Kidney (tissue), 14 donors: Measurements from ENCODE around the gene SH3PXD2B. TPM values are rescaled to one million over a fixed set of nuclear protein-coding genes. Genes with fewer than 3 reads are reported as not detected.

Experiments
- DNase-seq, 5 donors: peaks; one replicate each; pipeline ENCODE4 v3.0.0-alpha.2; 2013 to 2020
- FAIRE-seq: peaks from 2 replicates; lab custom pipeline; 2012; peaks lifted over from hg19 to GRCh38; lab: Jason Lieb, UNC
- H3K27ac ChIP-seq, 2 donors: one replicate each; pipeline ENCODE4 v1.7.0; 2013; ENCODE audit warnings: low read depth in 2 of 2, low read length in 2 of 2, inconsistent platforms in 1 of 2
- H3K27me3 ChIP-seq: one replicate; pipeline ENCODE4 v1.7.1; 2013; ENCODE audit warnings: low read length, inconsistent platforms; ENCODE audit not compliant: control insufficient read depth, insufficient read depth
- H3K36me3 ChIP-seq, 3 donors: one replicate each; pipeline versions ENCODE4 v1.7.0 to v1.7.1; 2013; ENCODE audit warnings: low read length in 3 of 3, control low read depth in 1 of 3, inconsistent platforms in 1 of 3; ENCODE audit not compliant: insufficient read depth in 3 of 3, control insufficient read depth in 2 of 3
- H3K4me1 ChIP-seq, 3 donors: one replicate each; pipeline versions ENCODE4 v1.7.0 to v1.7.1; 2013; ENCODE audit warnings: low read length in 3 of 3, inconsistent platforms in 1 of 3, low read depth in 1 of 3; ENCODE audit not compliant: control insufficient read depth in 2 of 3, insufficient read depth in 2 of 3
- H3K4me3 ChIP-seq, 3 donors: one replicate each; pipeline versions ENCODE4 v1.7.0 to v1.8.1; 2013; ENCODE audit warnings: low read length in 3 of 3, control low read depth in 1 of 3, inconsistent platforms in 1 of 3
- H3K9ac ChIP-seq, 3 donors: one replicate each; pipeline versions ENCODE4 v1.7.0 to v1.7.1; 2013; ENCODE audit warnings: low read length in 3 of 3, control low read depth in 1 of 3, inconsistent platforms in 1 of 3
- H3K9me3 ChIP-seq, 3 donors: one replicate each; pipeline versions ENCODE4 v1.7.0 to v1.7.1; 2013; ENCODE audit warnings: low read length in 3 of 3, control low read depth in 1 of 3, inconsistent platforms in 1 of 3; ENCODE audit not compliant: control insufficient read depth in 2 of 3, insufficient read depth in 1 of 3
- intact Hi-C: fragments of 100-400 bp; cut with DNase I; formaldehyde crosslinking; loops from one replicate; pipeline ENCODE4 v1.11.1; 2022
- polyA plus RNA-seq: library from polyadenylated mRNA; stranded (reverse); fragments of 350-450 nt; fragmentation: Illumina TruSeq; extraction: RNeasy Lipid Tissue Mini Kit (QIAGEN cat#74804); gene quantifications from one replicate; pipeline ENCODE4 v1.2.3, GENCODE V29; 2014; ENCODE audit warnings: low read depth, low replicate concordance; ENCODE audit not compliant: insufficient read depth
- total RNA-seq: library from RNA; stranded (reverse); fragmentation: NEBNext Ultra II Directional; extraction: Animal tissue kit (Norgen Biotek cat#: 25700); gene quantifications from one replicate; pipeline ENCODE4 v1.2.1, GENCODE V29; 2021
- TF ChIP-seq, protein P1 (sequence below): IDR thresholded peaks from 3 replicates; pipeline ENCODE4 v1.5.1; 2012; ENCODE audit warnings: mild to moderate bottlenecking, moderate library complexity, borderline replicate concordance; ENCODE audit not compliant: insufficient read depth; ENCODE audit errors: extremely low read depth
- donor health status: control.
- donor health status: control.
- donor health status: control.
- donor health status: control.
- donor health status: control.
- donor health status: DM: yes; HTN: yes; CAD: no.
- donor health status: Normal renal cell carcinoma (clear cell type).

SH3PXD2B gene
- total and polyA plus RNA-seq, 2 donors from 2014 or later = 3.1 to 22.8 TPM

DNA sequence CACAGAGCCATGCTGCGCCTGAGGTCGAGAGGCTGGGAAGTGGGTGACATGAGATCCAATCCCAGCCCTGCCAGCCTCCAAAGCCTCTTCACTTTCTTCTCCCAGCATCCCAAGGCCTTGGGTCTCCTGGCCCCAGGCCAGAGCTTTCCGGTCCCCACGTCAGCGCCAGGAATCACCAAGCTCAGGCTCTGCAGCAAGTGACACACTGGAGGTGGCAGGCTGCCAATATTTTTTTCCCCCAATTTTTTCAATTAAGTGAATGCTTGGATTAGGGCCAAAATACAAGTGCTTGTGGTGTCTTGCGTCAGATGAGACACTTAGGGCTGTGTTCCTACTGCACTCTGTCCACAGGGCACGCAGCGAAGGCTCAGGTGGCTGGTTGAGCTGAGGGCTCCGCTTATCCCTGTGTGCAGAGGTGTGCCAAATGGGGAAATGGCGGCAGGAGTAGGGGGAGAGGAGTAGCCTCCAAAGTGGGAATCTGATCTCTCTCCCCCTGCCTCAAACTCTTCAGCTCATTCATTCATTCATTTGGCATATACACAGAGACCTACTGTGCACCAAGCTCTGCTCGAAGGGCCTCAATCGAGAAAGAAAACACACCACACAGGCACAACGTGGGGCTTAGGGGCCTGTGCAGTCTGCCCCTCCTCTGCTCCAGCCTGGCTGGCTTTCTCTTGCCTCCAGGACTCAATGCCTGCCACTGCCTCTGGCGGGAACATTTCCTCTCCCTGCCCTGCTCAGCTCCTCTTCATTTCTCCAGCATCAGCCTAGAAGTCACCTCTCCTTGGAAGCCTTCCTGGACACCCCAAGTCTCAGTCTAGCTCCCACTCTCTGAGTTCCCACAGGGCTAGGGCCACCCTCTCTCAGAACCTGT lies 16.6 kb downstream of the SH3PXD2B start:
- TF ChIP-seq, protein P1, sequence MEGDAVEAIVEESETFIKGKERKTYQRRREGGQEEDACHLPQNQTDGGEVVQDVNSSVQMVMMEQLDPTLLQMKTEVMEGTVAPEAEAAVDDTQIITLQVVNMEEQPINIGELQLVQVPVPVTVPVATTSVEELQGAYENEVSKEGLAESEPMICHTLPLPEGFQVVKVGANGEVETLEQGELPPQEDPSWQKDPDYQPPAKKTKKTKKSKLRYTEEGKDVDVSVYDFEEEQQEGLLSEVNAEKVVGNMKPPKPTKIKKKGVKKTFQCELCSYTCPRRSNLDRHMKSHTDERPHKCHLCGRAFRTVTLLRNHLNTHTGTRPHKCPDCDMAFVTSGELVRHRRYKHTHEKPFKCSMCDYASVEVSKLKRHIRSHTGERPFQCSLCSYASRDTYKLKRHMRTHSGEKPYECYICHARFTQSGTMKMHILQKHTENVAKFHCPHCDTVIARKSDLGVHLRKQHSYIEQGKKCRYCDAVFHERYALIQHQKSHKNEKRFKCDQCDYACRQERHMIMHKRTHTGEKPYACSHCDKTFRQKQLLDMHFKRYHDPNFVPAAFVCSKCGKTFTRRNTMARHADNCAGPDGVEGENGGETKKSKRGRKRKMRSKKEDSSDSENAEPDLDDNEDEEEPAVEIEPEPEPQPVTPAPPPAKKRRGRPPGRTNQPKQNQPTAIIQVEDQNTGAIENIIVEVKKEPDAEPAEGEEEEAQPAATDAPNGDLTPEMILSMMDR = no peak
- H3K9ac ChIP-seq = no peak overlapping the region

GRCh38 chr5:172436879-172437369 lies 17.4 kb downstream of the SH3PXD2B start:
- DNase-seq = peak in 1 of 5 donors; percentile 37
- no peaks in the 10 kb centered on the region for H3K27me3 ChIP-seq
- FAIRE-seq = no peak

More for the DNA sequence above, 16.6 kb downstream of the SH3PXD2B start:
- no peak for FAIRE-seq
- Histone ChIP-seq H3K4me1 (no peaks in the 10 kb centered on the region), H3K36me3 (no peaks in the 10 kb centered on the region), H3K4me3 (no peak overlapping the region), H3K9me3 (no peaks in the 10 kb centered on the region), H3K27ac (no peak overlapping the region), H3K27me3 (no peaks in the 10 kb centered on the region)
- intact Hi-C loops = no loop called here
- DNase-seq = peak; percentile 47 to 92 (median 80)

GRCh38 chr5:172436078-172436878 lies 18.0 kb downstream of the SH3PXD2B start:
- H3K4me1 ChIP-seq = no peaks in the 10 kb centered on the region
- H3K27me3 ChIP-seq = no peaks in the 10 kb centered on the region
- no peaks in the 10 kb centered on the region for H3K36me3 ChIP-seq
- no peaks in the 10 kb centered on the region for H3K9me3 ChIP-seq
- TF ChIP-seq, protein P1 = no peak
- no peak overlapping the region for H3K27ac ChIP-seq
- no peak overlapping the region for H3K9ac ChIP-seq
- FAIRE-seq (no peak), DNase-seq (peak in 1 of 5 donors; percentile 33)
- intact Hi-C loops = no loop called here
- H3K4me3 ChIP-seq = no peak overlapping the region

More at GRCh38 chr5:172436879-172437369, 17.4 kb downstream of the SH3PXD2B start:
- intact Hi-C loops = no loop called here
- Histone ChIP-seq H3K27ac (no peak overlapping the region), H3K36me3 (no peaks in the 10 kb centered on the region), H3K9me3 (no peaks in the 10 kb centered on the region), H3K9ac (no peak overlapping the region), H3K4me1 (no peaks in the 10 kb centered on the region), H3K4me3 (no peak overlapping the region)
- TF ChIP-seq, protein P1 = no peak
